ENCODE results near the gene KRT73.

DNA sequence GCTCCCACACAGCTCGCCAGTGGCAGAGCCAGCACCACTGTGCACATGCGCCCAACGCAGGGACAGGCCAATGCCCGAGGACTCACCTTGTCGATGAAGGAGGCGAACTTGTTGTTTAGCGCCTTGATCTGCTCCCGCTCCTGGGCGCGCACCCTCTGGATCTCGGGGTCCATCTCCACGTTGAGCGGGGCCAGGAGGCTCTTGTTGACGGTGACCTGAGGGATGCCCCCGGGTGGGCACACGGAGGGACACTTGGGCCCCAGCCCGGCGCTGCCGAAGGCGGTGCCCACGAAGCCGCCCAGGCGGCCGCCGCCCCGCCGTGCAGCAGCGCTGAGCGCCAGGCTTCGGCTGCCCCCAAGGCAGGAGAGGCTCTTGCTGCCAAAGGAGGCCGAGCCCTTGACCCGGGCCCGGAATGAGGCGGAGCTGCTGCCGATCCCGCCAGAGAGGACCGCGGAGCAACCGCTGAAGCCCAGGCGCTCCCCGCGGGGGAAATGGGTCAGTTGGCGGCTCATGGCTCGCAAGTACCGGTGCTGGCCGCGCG is 17.3 kb downstream of the KRT73 start, which contains the start of gene KRT72:
- TF ChIP-seq EZH2 (IDR thresholded peaks at IDR 0.05; ENCODE audit: borderline replicate concordance), result no peak
- TF ChIP-seq, protein P1, sequence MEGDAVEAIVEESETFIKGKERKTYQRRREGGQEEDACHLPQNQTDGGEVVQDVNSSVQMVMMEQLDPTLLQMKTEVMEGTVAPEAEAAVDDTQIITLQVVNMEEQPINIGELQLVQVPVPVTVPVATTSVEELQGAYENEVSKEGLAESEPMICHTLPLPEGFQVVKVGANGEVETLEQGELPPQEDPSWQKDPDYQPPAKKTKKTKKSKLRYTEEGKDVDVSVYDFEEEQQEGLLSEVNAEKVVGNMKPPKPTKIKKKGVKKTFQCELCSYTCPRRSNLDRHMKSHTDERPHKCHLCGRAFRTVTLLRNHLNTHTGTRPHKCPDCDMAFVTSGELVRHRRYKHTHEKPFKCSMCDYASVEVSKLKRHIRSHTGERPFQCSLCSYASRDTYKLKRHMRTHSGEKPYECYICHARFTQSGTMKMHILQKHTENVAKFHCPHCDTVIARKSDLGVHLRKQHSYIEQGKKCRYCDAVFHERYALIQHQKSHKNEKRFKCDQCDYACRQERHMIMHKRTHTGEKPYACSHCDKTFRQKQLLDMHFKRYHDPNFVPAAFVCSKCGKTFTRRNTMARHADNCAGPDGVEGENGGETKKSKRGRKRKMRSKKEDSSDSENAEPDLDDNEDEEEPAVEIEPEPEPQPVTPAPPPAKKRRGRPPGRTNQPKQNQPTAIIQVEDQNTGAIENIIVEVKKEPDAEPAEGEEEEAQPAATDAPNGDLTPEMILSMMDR (IDR thresholded peaks at IDR 0.05; ENCODE audit: poor library complexity), result no peak
- TF ChIP-seq EZH2phosphoT487 (IDR thresholded peaks at IDR 0.05; ENCODE audit: low read depth, severe bottlenecking, unreplicated experiment), result no peak
